Right lobe of liver (tissue), 6 donors: Measurements from ENCODE around the gene RUNX2. TPM values are rescaled to one million over a fixed set of nuclear protein-coding genes. Genes with fewer than 3 reads are reported as not detected.

Experiments used
- ATAC-seq, 4 donors: fragments of 200-7000 bp; cut with Tn5 transposase; one replicate each; pipeline ENCODE4 v1.9.1; 2020; ENCODE audit warnings: mild to moderate bottlenecking in 4 of 4, moderate library complexity in 4 of 4
- DNase-seq, 3 donors: peaks; one replicate each; pipeline ENCODE4 v3.0.0-alpha.2; 2020
- H3K27ac ChIP-seq, 3 donors: fragments of 200-600 bp; one replicate each; pipeline ENCODE4 v1.8.0; 2022
- H3K27me3 ChIP-seq, 2 donors: fragments of 200-600 bp; one replicate each; pipeline ENCODE4 v1.8.0; 2022
- H3K36me3 ChIP-seq, 4 donors: fragments of 200-600 bp; sonication (generic) in 1 of 4; one replicate each; pipeline versions ENCODE4 v1.5.1 to v1.8.0; 2017 to 2022; ENCODE audit warnings: control low read depth in 1 of 4
- H3K4me1 ChIP-seq, 4 donors: fragments of 200-600 bp; sonication (generic) in 1 of 4; one replicate each; pipeline versions ENCODE4 v1.5.1 to v1.8.0; 2017 to 2022; ENCODE audit warnings: control low read depth in 1 of 4
- H3K4me3 ChIP-seq, 3 donors: fragments of 200-600 bp; one replicate each; pipeline ENCODE4 v1.8.0; 2022
- H3K9me3 ChIP-seq, 4 donors: fragments of 200-600 bp; sonication (generic) in 1 of 4; one replicate each; pipeline versions ENCODE4 v1.5.1 to v1.8.0; 2017 to 2022; ENCODE audit warnings: control low read depth in 1 of 4
- CTCF ChIP-seq, 4 donors: fragments of 200-600 bp in 3 of 4; fragments of 450-650 bp in 1 of 4; IDR thresholded peaks; one replicate each; pipeline versions ENCODE4 v1.5.1 to v1.8.0; 2016 to 2022; ENCODE audit warnings: antibody characterized with exemption in 4 of 4, mild to moderate bottlenecking in 2 of 4
- POLR2A ChIP-seq: fragments of 450-650 bp; IDR thresholded peaks from one replicate; pipeline ENCODE4 v1.6.1; 2017; ENCODE audit warnings: antibody characterized with exemption, mild to moderate bottlenecking
- WGBS: methylation state at CpG from one replicate; pipeline ENCODE4 v1.1.6; 2018; ENCODE audit warnings: low coverage, low lambda C conversion rate; ENCODE audit not compliant: insufficient coverage; ENCODE audit errors: missing lambda C conversion rate; 5-methylcytosine and 5-hydroxymethylcytosine counted together
- intact Hi-C, 2 donors: fragments of 100-400 bp; cut with DNase I; formaldehyde crosslinking; loops; one replicate each; pipeline versions ENCODE4 v1.11.2 to v1.14.1; 2022
- total RNA-seq, 6 experiments: library from RNA; depleted of rRNA in 2 of 6; stranded (reverse); fragments of >200 nt in 2 of 6; fragmentation: NEBNext Ultra II Directional in 3 of 6; extraction: Animal tissue kit (Norgen Biotek cat#: 25700) in 3 of 6; gene quantifications; one replicate each; pipeline versions ENCODE4 v1.1.0 to v1.2.4, GENCODE V29; 2016 to 2023
- donor health status: DM: no; HTN: yes; CAD: no.
- donor health status: DM: no; HTN: no; CAD: no.
- donor health status: DM: no; HTN: no; CAD: no.
- donor health status: DM: no; HTN: yes; CAD: no.
- donor health status: DM: no; HTN: yes; CAD: no.

The RUNX2 gene
- total RNA-seq, 6 experiments from 2014 or later: 0.15 to 0.80 (median 0.43) TPM

- Histone ChIP-seq H3K27me3 (no peaks in the 10 kb centered on the region), H3K36me3 (no peaks in the 10 kb centered on the region), H3K4me1 (no peaks in the 10 kb centered on the region), H3K4me3 (no peak overlapping the region), H3K27ac (no peak overlapping the region), H3K9me3 (no peaks in the 10 kb centered on the region)
- TF ChIP-seq POLR2A: no peak
- TF ChIP-seq CTCF (IDR thresholded peaks at IDR 0.05): no peak
- intact Hi-C loops: no loop called here
- WGBS: 47% methylated on average over 2 of the region's 2 CpGs
- no peak for DNase-seq
- no peak for ATAC-seq
These were observed 256.0 kb downstream of the RUNX2 start for GRCh38 chr6:45584127-45584526.

GRCh38 chr6:45586216-45587171 is 258.4 kb downstream of the RUNX2 start:
- Histone ChIP-seq H3K9me3 (no peaks in the 10 kb centered on the region), H3K27me3 (no peaks in the 10 kb centered on the region), H3K4me1 (no peaks in the 10 kb centered on the region), H3K36me3 (no peaks in the 10 kb centered on the region), H3K27ac (no peak overlapping the region), H3K4me3 (no peak overlapping the region)
- ATAC-seq: no peak
- TF ChIP-seq CTCF (IDR thresholded peaks at IDR 0.05) (no peak), POLR2A (no peak)
- DNase-seq: no peak
- WGBS: 61% methylated on average over 7 of the region's 13 CpGs
- intact Hi-C loops: no loop called here

GRCh38 chr6:45587229-45588060 is 259.3 kb downstream of the RUNX2 start:
- whole genome bisulfite sequencing: 56% methylated on average over 3 of the region's 5 CpGs
- no peaks in the 10 kb centered on the region for H3K9me3 ChIP-seq
- no peaks in the 10 kb centered on the region for H3K4me1 ChIP-seq
- no peak for DNase-seq
- ATAC-seq: no peak
- no peak overlapping the region for H3K4me3 ChIP-seq
- TF ChIP-seq POLR2A: no peak
- no peak for TF ChIP-seq CTCF (IDR thresholded peaks at IDR 0.05)
- H3K27ac ChIP-seq: no peak overlapping the region
- H3K36me3 ChIP-seq: no peaks in the 10 kb centered on the region
- intact Hi-C loops: no loop called here
- no peaks in the 10 kb centered on the region for H3K27me3 ChIP-seq

- 87% methylated on average over 3 of the region's 3 CpGs for WGBS
These were observed 261.2 kb downstream of the RUNX2 start for GRCh38 chr6:45589367-45589766.

More at GRCh38 chr6:45589367-45589766, 261.2 kb downstream of the RUNX2 start:
- Histone ChIP-seq H3K4me3 (no peak overlapping the region), H3K9me3 (no peaks in the 10 kb centered on the region), H3K27ac (no peak overlapping the region), H3K36me3 (no peaks in the 10 kb centered on the region), H3K4me1 (no peaks in the 10 kb centered on the region), H3K27me3 (no peaks in the 10 kb centered on the region)
- no peak for ATAC-seq
- DNase-seq: no peak
- intact Hi-C loops: no loop called here
- TF ChIP-seq CTCF (IDR thresholded peaks at IDR 0.05) (no peak), POLR2A (no peak)
